Keratinocyte (primary cell): Measurements from ENCODE around the gene TOM1. TPM values are rescaled to one million over a fixed set of nuclear protein-coding genes. Genes with fewer than 3 reads are reported as not detected.
A peak's percentile ranks its signal among the peaks of the same experiment; 100 is the strongest.

Experiments used
- DNase-seq: peaks from one replicate; pipeline ENCODE4 v3.0.0-alpha.2; 2011; ENCODE audit warnings: low read depth, missing footprints, low spot score
- FAIRE-seq: peaks from 2 replicates; lab custom pipeline; 2011; peaks lifted over from hg19 to GRCh38; lab: Jason Lieb, UNC
- H2AFZ ChIP-seq: 2 replicates; pipeline ENCODE4 v1.6.0; 2012; ENCODE audit warnings: low read length, control low read depth, inconsistent platforms; ENCODE audit not compliant: control insufficient read depth
- H3K27ac ChIP-seq: 2 replicates; pipeline ENCODE4 v1.5.1; 2011; ENCODE audit warnings: low read length; ENCODE audit not compliant: control insufficient read depth, insufficient read depth
- H3K27me3 ChIP-seq: 3 replicates; pipeline ENCODE4 v1.6.0; 2011; ENCODE audit warnings: low read length; ENCODE audit not compliant: control insufficient read depth, insufficient read depth; ENCODE audit errors: extremely low read depth
- H3K36me3 ChIP-seq, 2 experiments: 2 replicates in 1 of 2; 3 replicates in 1 of 2; pipeline ENCODE4 v1.5.1; 2011; ENCODE audit warnings: low read length in 2 of 2, mild to moderate bottlenecking in 1 of 2; ENCODE audit not compliant: control insufficient read depth in 2 of 2, insufficient read depth in 2 of 2; ENCODE audit errors: extremely low read depth in 1 of 2
- H3K4me1 ChIP-seq: 3 replicates; pipeline ENCODE4 v1.5.1; 2011; ENCODE audit warnings: low read length; ENCODE audit not compliant: control insufficient read depth, insufficient read depth; ENCODE audit errors: extremely low read depth
- H3K4me2 ChIP-seq: 3 replicates; pipeline ENCODE4 v1.6.0; 2011; ENCODE audit warnings: low read depth, low read length; ENCODE audit not compliant: control insufficient read depth, insufficient read depth; ENCODE audit errors: extremely low read depth
- H3K4me3 ChIP-seq, 3 experiments: fragments of 200-600 bp in 1 of 3; sonication (generic) in 1 of 3; 2 replicates in 2 of 3; 3 replicates in 1 of 3; pipeline ENCODE4 v1.5.1; 2011 to 2016; ENCODE audit warnings: low read length in 3 of 3, mild to moderate bottlenecking in 3 of 3, control low read depth in 2 of 3, inconsistent platforms in 1 of 3, low read depth in 1 of 3, mixed read lengths in 1 of 3, mixed run types in 1 of 3, moderate library complexity in 1 of 3; ENCODE audit not compliant: control insufficient read depth in 2 of 3, insufficient read depth in 2 of 3; ENCODE audit errors: extremely low read depth in 1 of 3
- H3K79me2 ChIP-seq: 2 replicates; pipeline ENCODE4 v1.6.0; 2012; ENCODE audit warnings: low read length; ENCODE audit not compliant: control insufficient read depth, insufficient read depth
- H3K9ac ChIP-seq: 3 replicates; pipeline ENCODE4 v1.6.0; 2011; ENCODE audit warnings: low read length; ENCODE audit not compliant: control insufficient read depth, insufficient read depth; ENCODE audit errors: extremely low read depth
- H3K9me1 ChIP-seq: 3 replicates; pipeline ENCODE4 v1.6.0; 2011; ENCODE audit warnings: low read length; ENCODE audit not compliant: control insufficient read depth, insufficient read depth; ENCODE audit errors: extremely low read depth
- H3K9me3 ChIP-seq: 2 replicates; pipeline ENCODE4 v1.5.1; 2012; ENCODE audit warnings: low read depth, low read length; ENCODE audit not compliant: control insufficient read depth
- H4K20me1 ChIP-seq: 3 replicates; pipeline ENCODE4 v1.6.0; 2011; ENCODE audit warnings: low read length; ENCODE audit not compliant: control insufficient read depth, insufficient read depth; ENCODE audit errors: extremely low read depth
- EZH2 ChIP-seq: IDR thresholded peaks from one replicate; pipeline ENCODE4 v1.6.1; 2012; ENCODE audit warnings: inconsistent platforms, mild to moderate bottlenecking, low read length, moderate library complexity
- dilution Hi-C: fragments of 300-500 bp; cut with MboI; formaldehyde crosslinking; loops from one replicate; pipeline ENCODE4 v1.7.0; 2020; ENCODE audit warnings: low sequenced_read_pairs; ENCODE audit not compliant: extremely low pct_ligation_motif_present
- polyA plus RNA-seq, 5 experiments: library from polyadenylated mRNA; depleted of rRNA in 3 of 5; stranded (reverse) in 3 of 5; stranded (forward) in 1 of 5; unstranded in 1 of 5; fragments of >200 nt; gene quantifications; 1 replicate in 1 of 5; 2 replicates in 3 of 5; 3 replicates in 1 of 5; pipeline versions ENCODE4 v1.2.1 to v1.2.3, GENCODE V29; 2011 to 2012; ENCODE audit warnings: missing spikeins in 2 of 5, low read depth in 1 of 5, low replicate concordance in 1 of 5
- TF ChIP-seq, protein P1 (sequence below), 3 experiments: IDR thresholded peaks in 1 of 3; conservative IDR thresholded peaks in 1 of 3; optimal IDR thresholded peaks in 1 of 3; 2 replicates in 2 of 3; 3 replicates in 1 of 3; pipeline versions ENCODE3 to v1.5.1; 2011; ENCODE audit warnings: low read length in 3 of 3, mild to moderate bottlenecking in 3 of 3, moderate library complexity in 2 of 3, control low read depth in 1 of 3, inconsistent platforms in 1 of 3; ENCODE audit not compliant: insufficient read depth in 2 of 3; ENCODE audit errors: extremely low read depth in 1 of 3

Gene TOM1
- polyA plus RNA-seq, 1 donor (not counting 4 experiments of a cell fraction or from before 2014, with no cell fraction given), result 17.4 TPM

DNA sequence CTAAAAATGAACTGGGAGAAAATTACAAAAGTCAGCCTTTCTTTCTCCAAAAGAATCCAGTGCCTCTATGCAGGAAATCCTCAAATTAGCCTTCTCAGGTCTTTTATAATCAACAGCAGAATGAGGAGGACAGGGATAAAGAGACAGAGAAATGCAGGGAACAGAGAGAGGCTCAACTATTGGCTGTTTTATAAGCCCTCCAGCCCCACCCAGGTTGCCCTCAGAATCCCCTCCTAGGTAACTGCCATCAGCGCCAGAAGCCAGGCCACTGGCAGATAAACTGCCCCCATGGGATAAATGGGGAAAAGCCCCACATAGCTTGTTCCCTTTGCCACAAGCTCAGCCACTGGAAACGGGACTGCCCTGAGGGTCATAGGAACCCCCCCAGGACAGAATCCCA is 70.3 kb downstream of the TOM1 start:
- H3K27me3 ChIP-seq, result no peaks in the 10 kb centered on the region
- H3K4me2 ChIP-seq, result no peak overlapping the region
- no peaks in the 10 kb centered on the region for H3K36me3 ChIP-seq
- H3K4me1 ChIP-seq, result peaks cover 10% of the 10 kb centered on the region
- no peaks in the 10 kb centered on the region for H3K9me3 ChIP-seq
- no peaks in the 10 kb centered on the region for H3K9me1 ChIP-seq
- no peak overlapping the region for H3K27ac ChIP-seq
- H2AFZ ChIP-seq, result no peak overlapping the region
- H4K20me1 ChIP-seq, result no peaks in the 10 kb centered on the region
- H3K9ac ChIP-seq, result no peak overlapping the region
- FAIRE-seq (no peak), DNase-seq (no peak)
- dilution Hi-C loops, result no loop called here
- H3K79me2 ChIP-seq, result no peaks in the 10 kb centered on the region
- TF ChIP-seq, protein P1, sequence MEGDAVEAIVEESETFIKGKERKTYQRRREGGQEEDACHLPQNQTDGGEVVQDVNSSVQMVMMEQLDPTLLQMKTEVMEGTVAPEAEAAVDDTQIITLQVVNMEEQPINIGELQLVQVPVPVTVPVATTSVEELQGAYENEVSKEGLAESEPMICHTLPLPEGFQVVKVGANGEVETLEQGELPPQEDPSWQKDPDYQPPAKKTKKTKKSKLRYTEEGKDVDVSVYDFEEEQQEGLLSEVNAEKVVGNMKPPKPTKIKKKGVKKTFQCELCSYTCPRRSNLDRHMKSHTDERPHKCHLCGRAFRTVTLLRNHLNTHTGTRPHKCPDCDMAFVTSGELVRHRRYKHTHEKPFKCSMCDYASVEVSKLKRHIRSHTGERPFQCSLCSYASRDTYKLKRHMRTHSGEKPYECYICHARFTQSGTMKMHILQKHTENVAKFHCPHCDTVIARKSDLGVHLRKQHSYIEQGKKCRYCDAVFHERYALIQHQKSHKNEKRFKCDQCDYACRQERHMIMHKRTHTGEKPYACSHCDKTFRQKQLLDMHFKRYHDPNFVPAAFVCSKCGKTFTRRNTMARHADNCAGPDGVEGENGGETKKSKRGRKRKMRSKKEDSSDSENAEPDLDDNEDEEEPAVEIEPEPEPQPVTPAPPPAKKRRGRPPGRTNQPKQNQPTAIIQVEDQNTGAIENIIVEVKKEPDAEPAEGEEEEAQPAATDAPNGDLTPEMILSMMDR (optimal IDR thresholded peaks at IDR 0.05 in 1 of 3, IDR thresholded peaks at IDR 0.05 in 1 of 3, conservative IDR thresholded peaks at IDR 0.05 in 1 of 3; ENCODE audit: extremely low read depth in 1 of 3, insufficient read depth in 2 of 3, low read length in 3 of 3), result no peak
- no peak for TF ChIP-seq EZH2
- H3K4me3 ChIP-seq, result no peak overlapping the region

DNA sequence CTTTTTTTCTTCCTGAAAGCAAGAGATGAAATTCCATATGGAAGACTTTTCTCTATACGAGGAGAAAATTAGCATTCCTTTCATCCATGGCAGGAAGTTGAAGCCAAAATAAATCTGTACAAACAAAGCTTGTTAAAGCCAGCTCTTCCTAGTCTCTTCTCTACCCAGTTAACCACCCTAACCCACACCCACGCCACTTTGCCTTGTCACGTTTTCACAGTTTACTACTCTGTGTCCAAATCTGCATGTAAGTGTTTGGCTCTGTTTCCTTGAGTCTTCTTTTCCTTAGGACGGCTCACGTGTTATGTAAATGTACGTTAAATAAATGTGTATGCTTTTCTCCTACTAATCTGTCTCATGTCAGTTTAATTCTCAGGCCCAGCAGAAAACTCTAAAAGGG is 74.1 kb downstream of the TOM1 start:
- Histone ChIP-seq H3K27ac (no peak overlapping the region), H3K27me3 (no peaks in the 10 kb centered on the region), H4K20me1 (no peaks in the 10 kb centered on the region), H3K9me1 (no peaks in the 10 kb centered on the region), H3K4me3 (no peak overlapping the region), H3K4me1 (peaks cover 15% of the 10 kb centered on the region), H3K9ac (no peak overlapping the region), H3K79me2 (no peaks in the 10 kb centered on the region), H3K36me3 (no peaks in the 10 kb centered on the region), H3K9me3 (no peaks in the 10 kb centered on the region), H3K4me2 (no peak overlapping the region), H2AFZ (peak overlapping the region; percentile 7)
- dilution Hi-C loops, result no loop called here
- TF ChIP-seq EZH2, result no peak
- TF ChIP-seq, protein P1 (optimal IDR thresholded peaks at IDR 0.05 in 1 of 3, IDR thresholded peaks at IDR 0.05 in 1 of 3, conservative IDR thresholded peaks at IDR 0.05 in 1 of 3; ENCODE audit: extremely low read depth in 1 of 3, insufficient read depth in 2 of 3, low read length in 3 of 3), result no peak
- FAIRE-seq (no peak), DNase-seq (no peak)
